ENCODE measurements around the gene OTOA.
"Not testable (repeated sequence)": the region's sequence is repeated elsewhere in the genome, so short reads cannot be mapped to it uniquely, and the experiment has no call there.

Gene OTOA

GRCh38 chr16:21634216-21634615 lies 29.6 kb upstream of the OTOA start:
- DNase-seq (ENCODE audit: low read depth): no peak
- no peak overlapping the region for H3K4me3 ChIP-seq (ENCODE audit: low read length)
- no peak for TF ChIP-seq CTCF (IDR thresholded peaks at IDR 0.05; ENCODE audit: insufficient read depth, low read depth, low read length, missing control alignments)

GRCh38 chr16:21635694-21636093 lies 28.1 kb upstream of the OTOA start:
- not testable (repeated sequence) for DNase-seq (ENCODE audit: low read depth); H3K4me3 ChIP-seq (ENCODE audit: low read length)

GRCh38 chr16:21637032-21637968 lies 26.5 kb upstream of the OTOA start:
- no peak for DNase-seq (ENCODE audit: low read depth)
- no peak for TF ChIP-seq CTCF (IDR thresholded peaks at IDR 0.05; ENCODE audit: insufficient read depth, low read depth, low read length, missing control alignments)
- H3K4me3 ChIP-seq (ENCODE audit: low read length): no peak overlapping the region

DNA sequence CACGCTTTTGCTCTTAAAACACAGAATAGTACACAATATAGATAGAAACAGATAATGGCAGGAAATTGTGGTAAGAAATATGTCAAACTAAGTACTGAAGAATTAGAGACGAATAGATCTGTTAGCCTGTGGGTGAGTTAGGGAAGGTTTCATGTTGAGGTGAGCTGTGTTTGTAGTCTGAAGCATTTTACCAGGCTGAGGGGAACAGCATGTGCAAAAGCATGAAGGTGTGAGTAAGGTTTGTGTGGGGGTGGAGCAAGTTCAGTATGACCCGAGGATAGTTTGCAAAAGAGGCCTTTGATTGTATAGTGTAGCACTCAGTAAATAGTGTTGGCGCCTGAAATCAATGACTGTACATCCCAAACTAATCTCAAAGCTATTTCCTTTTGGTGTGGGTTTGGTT lies 25.2 kb upstream of the OTOA start:
- H3K4me3 ChIP-seq (ENCODE audit: low read length): no peak overlapping the region
- DNase-seq (ENCODE audit: low read depth): peak; percentile 95
- TF ChIP-seq CTCF (IDR thresholded peaks at IDR 0.05; ENCODE audit: insufficient read depth, low read depth, low read length, missing control alignments): no peak

DNA sequence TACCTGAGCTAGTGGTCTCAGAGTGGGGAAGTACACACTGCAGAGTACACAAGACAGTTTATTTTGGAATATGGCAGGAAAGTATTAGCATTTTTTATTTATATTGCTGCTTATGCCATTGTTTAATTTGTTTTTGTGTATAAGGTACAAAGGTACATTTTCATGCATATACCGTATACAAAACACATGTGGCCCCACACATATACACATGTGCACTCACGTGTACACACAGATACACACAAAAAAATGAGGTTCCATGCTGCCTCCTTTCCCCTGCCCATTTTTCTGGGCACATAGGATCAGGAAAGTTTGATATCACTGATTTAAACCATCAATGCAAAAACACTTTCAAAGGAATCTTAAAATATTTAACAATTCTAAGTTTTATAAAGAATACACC lies 24.3 kb upstream of the OTOA start:
- no peak for TF ChIP-seq CTCF (IDR thresholded peaks at IDR 0.05; ENCODE audit: insufficient read depth, low read depth, low read length, missing control alignments)
- H3K4me3 ChIP-seq (ENCODE audit: low read length): no peak overlapping the region
- DNase-seq (ENCODE audit: low read depth): no peak

- no peak overlapping the region for H3K4me3 ChIP-seq (ENCODE audit: low read length)
- no peak for DNase-seq (ENCODE audit: low read depth)
- TF ChIP-seq CTCF (IDR thresholded peaks at IDR 0.05; ENCODE audit: insufficient read depth, low read depth, low read length, missing control alignments): no peak
These were observed 21.9 kb upstream of the OTOA start for GRCh38 chr16:21641916-21642315.

DNA sequence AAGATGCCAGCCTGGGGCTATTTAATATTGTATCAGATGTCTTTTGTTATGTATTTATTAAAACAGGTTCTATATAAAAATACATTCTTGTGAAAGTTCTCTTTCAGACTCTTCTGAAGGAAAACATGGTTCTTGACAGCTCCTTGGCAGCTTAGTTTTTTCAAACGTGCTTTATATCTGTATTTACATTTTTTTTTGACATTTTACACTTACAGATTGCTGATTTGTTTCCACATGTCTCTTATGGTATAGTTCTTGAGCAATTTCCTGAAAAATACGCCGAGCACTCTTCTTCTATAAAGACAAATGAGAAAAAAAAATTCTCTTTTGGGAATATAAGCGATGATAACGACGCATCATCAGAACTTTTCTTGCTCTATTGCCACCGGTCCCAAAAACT lies 20.9 kb upstream of the OTOA start:
- no peak for TF ChIP-seq CTCF (IDR thresholded peaks at IDR 0.05; ENCODE audit: insufficient read depth, low read depth, low read length, missing control alignments)
- DNase-seq (ENCODE audit: low read depth): no peak
- H3K4me3 ChIP-seq (ENCODE audit: low read length): no peak overlapping the region

Measured in epithelial cell of esophagus (primary cell).